Naive B cell (primary cell): Measurements from ENCODE around the gene AKAP10. TPM values are rescaled to one million over a fixed set of nuclear protein-coding genes. Genes with fewer than 3 reads are reported as not detected.

Experiments used
- ATAC-seq, 2 donors: fragments of 150-1000 bp; cut with Tn5 transposase; 2 replicates each; pipeline ENCODE4 v1.10.0; 2021; ENCODE audit warnings: low read depth in 2 of 2, mild to moderate bottlenecking in 2 of 2, moderate library complexity in 2 of 2
- DNase-seq: peaks from one replicate; pipeline ENCODE4 v3.0.0; 2022
- H3K27ac Mint-ChIP-seq, 6 donors: one replicate each; pipeline ENCODE4 v1.8.0; 2020 to 2022; ENCODE audit warnings: mild to moderate bottlenecking in 6 of 6, mixed read lengths in 6 of 6, moderate library complexity in 5 of 6, inconsistent platforms in 2 of 6
- H3K27me3 Mint-ChIP-seq, 3 donors: one replicate each; pipeline ENCODE4 v1.8.0; 2021 to 2022; ENCODE audit warnings: mixed read lengths in 3 of 3, mild to moderate bottlenecking in 1 of 3
- H3K36me3 Mint-ChIP-seq, 2 donors: one replicate each; pipeline ENCODE4 v1.8.0; 2020 to 2022; ENCODE audit warnings: mixed read lengths in 2 of 2, inconsistent platforms in 1 of 2, mild to moderate bottlenecking in 1 of 2
- H3K4me1 Mint-ChIP-seq, 3 donors: one replicate each; pipeline ENCODE4 v1.8.0; 2020 to 2022; ENCODE audit warnings: mixed read lengths in 3 of 3, inconsistent platforms in 1 of 3, mild to moderate bottlenecking in 1 of 3, moderate library complexity in 1 of 3
- H3K4me3 Mint-ChIP-seq, 8 donors: one replicate each; pipeline ENCODE4 v1.8.0; 2020 to 2022; ENCODE audit warnings: mild to moderate bottlenecking in 8 of 8, mixed read lengths in 8 of 8, moderate library complexity in 8 of 8, inconsistent platforms in 2 of 8
- H3K9me3 Mint-ChIP-seq, 7 donors: one replicate each; pipeline ENCODE4 v1.8.0; 2020 to 2022; ENCODE audit warnings: mixed read lengths in 7 of 7, mild to moderate bottlenecking in 5 of 7, inconsistent platforms in 2 of 7, moderate library complexity in 1 of 7
- polyA plus RNA-seq, 6 donors: library from polyadenylated mRNA; unstranded; fragments of 300-500 nt; fragmentation: Illumina TruSeq; gene quantifications; one replicate each; pipeline ENCODE4 v1.2.3, GENCODE V29; 2021; ENCODE audit warnings: low read depth in 6 of 6

AKAP10 gene
- polyA plus RNA-seq, 6 donors from 2014 or later, result 17.5 to 46.4 (median 22.5) TPM

- Mint-ChIP-seq H3K36me3 (no peaks in the 10 kb centered on the region), H3K9me3 (no peaks in the 10 kb centered on the region), H3K4me3 (no peak overlapping the region), H3K27me3 (peaks cover 35 to 48% (median 46%) of the 10 kb centered on the region in 3 donors), H3K27ac (no peak overlapping the region), H3K4me1 (peaks cover 4 to 8% (median 6%) of the 10 kb centered on the region in 3 donors)
- DNase-seq (no peak), ATAC-seq (no peak)
These were observed 18.9 kb upstream of the AKAP10 start for GRCh38 chr17:19996502-19996901.

- H3K9me3 Mint-ChIP-seq, result no peaks in the 10 kb centered on the region
- peaks cover 35 to 52% (median 50%) of the 10 kb centered on the region in 3 donors for H3K27me3 Mint-ChIP-seq
- no peak overlapping the region for H3K4me3 Mint-ChIP-seq
- H3K4me1 Mint-ChIP-seq, result peaks cover 4 to 8% (median 6%) of the 10 kb centered on the region in 3 donors
- ATAC-seq (no peak), DNase-seq (no peak)
- no peak overlapping the region for H3K27ac Mint-ChIP-seq
- H3K36me3 Mint-ChIP-seq, result no peaks in the 10 kb centered on the region
These were observed 18.5 kb upstream of the AKAP10 start for GRCh38 chr17:19996086-19996485.

- peaks cover 25 to 47% (median 31%) of the 10 kb centered on the region in 3 donors for H3K27me3 Mint-ChIP-seq
These were observed 15.4 kb upstream of the AKAP10 start for GRCh38 chr17:19992803-19993713.

GRCh38 chr17:19991252-19991885 lies 13.7 kb upstream of the AKAP10 start:
- ATAC-seq (no peak), DNase-seq (no peak)
- no peak overlapping the region for H3K27ac Mint-ChIP-seq
- peaks cover 4 to 7% (median 6%) of the 10 kb centered on the region in 3 donors for H3K4me1 Mint-ChIP-seq
- peak overlapping the region in 1 of 8 donors; percentile 76 for H3K4me3 Mint-ChIP-seq
- no peaks in the 10 kb centered on the region for H3K9me3 Mint-ChIP-seq
- no peaks in the 10 kb centered on the region for H3K36me3 Mint-ChIP-seq
- peaks cover 21 to 43% (median 34%) of the 10 kb centered on the region in 3 donors for H3K27me3 Mint-ChIP-seq

More at GRCh38 chr17:19992803-19993713, 15.4 kb upstream of the AKAP10 start:
- Mint-ChIP-seq H3K27ac (peak overlapping the region in 1 of 6 donors; percentile 68), H3K4me1 (peaks cover 4 to 8% (median 6%) of the 10 kb centered on the region in 3 donors), H3K36me3 (no peaks in the 10 kb centered on the region), H3K9me3 (no peaks in the 10 kb centered on the region), H3K4me3 (peak overlapping the region in 2 of 8 donors; percentile 45 to 81)
- ATAC-seq (peak; percentile 98 to 99), DNase-seq (peak; percentile 71)

GRCh38 chr17:19987897-19988296 lies 10.3 kb upstream of the AKAP10 start:
- Mint-ChIP-seq H3K36me3 (no peaks in the 10 kb centered on the region), H3K4me3 (no peak overlapping the region), H3K27ac (no peak overlapping the region), H3K9me3 (no peaks in the 10 kb centered on the region), H3K4me1 (peaks cover 0 to 3% (median 0%) of the 10 kb centered on the region in 3 donors), H3K27me3 (peaks cover 17 to 38% (median 26%) of the 10 kb centered on the region in 3 donors)
- ATAC-seq (no peak), DNase-seq (no peak)

GRCh38 chr17:19986941-19987861 lies 9.6 kb upstream of the AKAP10 start:
- no peaks in the 10 kb centered on the region for H3K9me3 Mint-ChIP-seq
- no peaks in the 10 kb centered on the region for H3K36me3 Mint-ChIP-seq
- no peak overlapping the region for H3K27ac Mint-ChIP-seq
- no peak overlapping the region for H3K4me3 Mint-ChIP-seq
- peaks cover 13 to 38% (median 26%) of the 10 kb centered on the region in 3 donors for H3K27me3 Mint-ChIP-seq
- DNase-seq (no peak), ATAC-seq (no peak)
- H3K4me1 Mint-ChIP-seq, result no peaks in the 10 kb centered on the region

- ATAC-seq (no peak), DNase-seq (no peak)
- H3K4me1 Mint-ChIP-seq, result peaks cover 20 to 33% (median 23%) of the 10 kb centered on the region in 3 donors
- no peaks in the 10 kb centered on the region for H3K9me3 Mint-ChIP-seq
- H3K27me3 Mint-ChIP-seq, result no peaks in the 10 kb centered on the region
- peak overlapping the region in 2 of 6 donors; percentile 30 to 56 for H3K27ac Mint-ChIP-seq
- H3K36me3 Mint-ChIP-seq, result peaks cover 0 to 6% of the 10 kb centered on the region in 2 donors
- H3K4me3 Mint-ChIP-seq, result peak overlapping the region in 6 of 8 donors; percentile 20 to 70 (median 47)
These were observed 2.5 kb upstream of the AKAP10 start for GRCh38 chr17:19979917-19980770.

GRCh38 chr17:19978805-19979211 lies 1.2 kb upstream of the AKAP10 start:
- Mint-ChIP-seq H3K27me3 (no peaks in the 10 kb centered on the region), H3K36me3 (peaks cover 0 to 6% of the 10 kb centered on the region in 2 donors), H3K4me1 (peaks cover 22 to 43% (median 36%) of the 10 kb centered on the region in 3 donors), H3K27ac (peak overlapping the region; percentile 97 to 100 (median 98)), H3K9me3 (no peaks in the 10 kb centered on the region), H3K4me3 (peak overlapping the region; percentile 94 to 100 (median 99))
- DNase-seq (no peak), ATAC-seq (no peak)

- Mint-ChIP-seq H3K9me3 (no peaks in the 10 kb centered on the region), H3K27ac (peak overlapping the region; percentile 97 to 100 (median 98)), H3K4me3 (peak overlapping the region; percentile 94 to 100 (median 99)), H3K4me1 (peaks cover 25 to 43% (median 41%) of the 10 kb centered on the region in 3 donors), H3K36me3 (peaks cover 0 to 6% of the 10 kb centered on the region in 2 donors), H3K27me3 (no peaks in the 10 kb centered on the region)
- ATAC-seq (peak; percentile 49 to 56), DNase-seq (no peak)
These were observed 678 bp upstream of the AKAP10 start for GRCh38 chr17:19978209-19978802.

- Mint-ChIP-seq H3K4me1 (peaks cover 31 to 52% (median 41%) of the 10 kb centered on the region in 3 donors), H3K36me3 (peaks cover 0 to 6% of the 10 kb centered on the region in 2 donors), H3K27me3 (no peaks in the 10 kb centered on the region), H3K27ac (peak overlapping the region; percentile 7 to 97 (median 60)), H3K9me3 (no peaks in the 10 kb centered on the region), H3K4me3 (peak overlapping the region in 6 of 8 donors; percentile 42 to 79 (median 61))
- ATAC-seq, result no peak
- no peak for DNase-seq
These were observed 2.0 kb downstream of the AKAP10 start for GRCh38 chr17:19975601-19976000.

- Mint-ChIP-seq H3K27me3 (no peaks in the 10 kb centered on the region), H3K36me3 (peaks cover 5 to 14% of the 10 kb centered on the region in 2 donors), H3K4me3 (peak overlapping the region in 1 of 8 donors; percentile 72), H3K27ac (peak overlapping the region in 1 of 6 donors; percentile 4), H3K9me3 (no peaks in the 10 kb centered on the region), H3K4me1 (peaks cover 28 to 48% (median 44%) of the 10 kb centered on the region in 3 donors)
- DNase-seq (no peak), ATAC-seq (no peak)
These were observed 4.5 kb downstream of the AKAP10 start for GRCh38 chr17:19973156-19973555.
